HCT116 (cell line): Measurements from ENCODE around the gene GLDN. TPM values are rescaled to one million over a fixed set of nuclear protein-coding genes. Genes with fewer than 3 reads are reported as not detected.
"Not testable (repeated sequence)": the region's sequence is repeated elsewhere in the genome, so short reads cannot be mapped to it uniquely, and the experiment has no call there.

ENCODE experiments used
- ATAC-seq: fragments of 200-7000 bp; cut with Tn5 transposase; 2 replicates; pipeline ENCODE4 v1.9.1; 2020; ENCODE audit warnings: mild to moderate bottlenecking, moderate library complexity
- BruUV-seq: library from RNA; stranded (reverse); fragments of 400-500 nt; replicated peaks from 2 replicates; lab custom pipeline; 2021; lab: Mats Ljungman, UMichigan
- CTCF ChIA-PET: fragments of 300-600 bp; sonication (Branson Sonifier 250); formaldehyde crosslinking; loops from one replicate; lab custom pipeline; 2021; ENCODE audit warnings: antibody characterized with exemption; lab: Charles Lee
- POLR2A ChIA-PET: fragments of 300-600, 350-600 bp; sonication (Branson Sonifier 250); formaldehyde crosslinking; loops from one replicate; lab custom pipeline; 2021; ENCODE audit warnings: antibody characterized with exemption; lab: Charles Lee
- RAD21 ChIA-PET, 2 experiments: fragments of 300-600 bp; sonication (Branson Sonifier 250); formaldehyde crosslinking; loops; one replicate each; lab custom pipeline; 2023; ENCODE audit warnings: low total read pairs in 2 of 2; ENCODE audit not compliant: uncharacterized antibody in 2 of 2, unreplicated experiment in 2 of 2, low non-redundant PET in 1 of 2; lab: Charles Lee
- DNase-seq: peaks from one replicate; pipeline ENCODE4 v3.0.0-alpha.2; 2010; ENCODE audit warnings: low read depth, low spot score
- H2AFZ ChIP-seq: fragments of 200-600 bp; shearing (Covaris generic), sonication (generic); 2 replicates; pipeline ENCODE4 v1.6.1; 2017; ENCODE audit warnings: low read depth, mixed run types, mixed read lengths, antibody characterized with exemption, low read length; ENCODE audit not compliant: poor library complexity, severe bottlenecking
- H3K27ac ChIP-seq: 2 replicates; pipeline ENCODE4 v1.5.1; 2012; ENCODE audit warnings: low read depth, low read length
- H3K27me3 ChIP-seq: fragments of 200-600 bp; sonication (generic); 2 replicates; pipeline ENCODE4 v1.6.1; 2016; ENCODE audit warnings: mixed run types, low read length, mixed read lengths; ENCODE audit not compliant: insufficient read depth
- H3K36me3 ChIP-seq, 2 experiments: fragments of 200-500 bp in 1 of 2; fragments of 200-600 bp in 1 of 2; sonication (Bioruptor generic) in 1 of 2; sonication (generic) in 1 of 2; 2 replicates each; pipeline versions ENCODE4 v1.5.1 to v1.6.1; 2014 to 2016; ENCODE audit warnings: low read length in 2 of 2, inconsistent platforms in 1 of 2, mixed read lengths in 1 of 2, mixed run types in 1 of 2; ENCODE audit not compliant: insufficient read depth in 2 of 2, control insufficient read depth in 1 of 2
- H3K4me1 ChIP-seq, 2 experiments: fragments of 200-600 bp in 1 of 2; sonication (generic) in 1 of 2; 2 replicates each; pipeline versions ENCODE4 v1.5.1 to v1.6.1; 2012 to 2017; ENCODE audit warnings: low read length in 2 of 2, inconsistent platforms in 1 of 2, mild to moderate bottlenecking in 1 of 2, mixed read lengths in 1 of 2, mixed run types in 1 of 2, moderate library complexity in 1 of 2; ENCODE audit not compliant: insufficient read depth in 2 of 2, control insufficient read depth in 1 of 2
- H3K4me2 ChIP-seq: fragments of 200-600 bp; sonication (generic); 2 replicates; pipeline ENCODE4 v1.6.1; 2017; ENCODE audit warnings: mixed run types, low read length, mixed read lengths
- H3K4me3 ChIP-seq, 2 experiments: fragments of 200-600 bp in 1 of 2; sonication (generic) in 1 of 2; replicated peaks in 1 of 2; 2 replicates each; pipeline ENCODE4 v1.5.1; 2011 to 2016; ENCODE audit warnings: low read length in 2 of 2, control low read depth in 1 of 2, low read depth in 1 of 2, mild to moderate bottlenecking in 1 of 2, mixed read lengths in 1 of 2, mixed run types in 1 of 2
- H3K79me2 ChIP-seq: fragments of 200-600 bp; sonication (generic); 2 replicates; pipeline ENCODE4 v1.6.1; 2017; ENCODE audit warnings: mild to moderate bottlenecking, mixed run types, low read length, moderate library complexity, mixed read lengths; ENCODE audit not compliant: insufficient read depth
- H3K9ac ChIP-seq: fragments of 200-600 bp; sonication (generic); 2 replicates; pipeline ENCODE4 v1.6.1; 2016; ENCODE audit warnings: low read length, mixed read lengths
- H3K9me2 ChIP-seq: fragments of 200-600 bp; sonication (generic), shearing (Covaris generic); 2 replicates; pipeline ENCODE4 v1.6.1; 2017; ENCODE audit warnings: mixed run types, mild to moderate bottlenecking, moderate library complexity; ENCODE audit not compliant: insufficient read depth
- H3K9me3 ChIP-seq, 2 experiments: fragments of 200-500 bp in 1 of 2; fragments of 200-600 bp in 1 of 2; sonication (Bioruptor generic) in 1 of 2; sonication (generic) in 1 of 2; 2 replicates each; pipeline ENCODE4 v1.6.1; 2014 to 2017; ENCODE audit warnings: low read length in 2 of 2, mixed read lengths in 2 of 2, inconsistent platforms in 1 of 2, low read depth in 1 of 2, mild to moderate bottlenecking in 1 of 2, mixed run types in 1 of 2, moderate library complexity in 1 of 2; ENCODE audit not compliant: control insufficient read depth in 1 of 2, insufficient read depth in 1 of 2
- H4K20me1 ChIP-seq: fragments of 200-600 bp; sonication (generic), shearing (Covaris generic); 2 replicates; pipeline ENCODE4 v1.6.1; 2017; ENCODE audit warnings: mixed run types, mild to moderate bottlenecking, moderate library complexity; ENCODE audit not compliant: insufficient read depth
- EZH2phosphoT487 ChIP-seq: fragments of 200-600 bp; IDR thresholded peaks from 2 replicates; pipeline ENCODE4 v1.6.1; 2018; ENCODE audit warnings: antibody characterized with exemption, borderline replicate concordance
- JUND ChIP-seq: IDR thresholded peaks from 2 replicates; pipeline ENCODE4 v1.6.1; 2012
- RAD21 ChIP-seq: IDR thresholded peaks from 2 replicates; pipeline ENCODE4 v1.6.1; 2012; ENCODE audit warnings: low read depth, mild to moderate bottlenecking
- SP1 ChIP-seq: IDR thresholded peaks from 2 replicates; pipeline ENCODE4 v1.6.1; 2012; ENCODE audit warnings: low read depth
- YY1 ChIP-seq: IDR thresholded peaks from 2 replicates; pipeline ENCODE4 v1.6.1; 2011; ENCODE audit warnings: low read length, low read depth, moderate library complexity, mild to moderate bottlenecking; ENCODE audit not compliant: insufficient replicate concordance; ENCODE audit errors: extremely low read depth
- ZFX ChIP-seq: fragments of 450-650 bp; IDR thresholded peaks from 2 replicates; pipeline ENCODE4 v1.6.1; 2017
- intact Hi-C: fragments of 100-400 bp; cut with micrococcal nuclease; formaldehyde crosslinking; loops from 2 replicates; pipeline ENCODE4 v1.10.0; 2022
- total RNA-seq: library from RNA; stranded (reverse); gene quantifications from one replicate; pipeline ENCODE4 v1.2.1, GENCODE V29; 2021; ENCODE audit not compliant: unreplicated experiment
- TF ChIP-seq, protein P1 (sequence below): IDR thresholded peaks from 2 replicates; pipeline ENCODE4 v1.6.1; 2012
- TF ChIP-seq, protein P2 (sequence below), 3 experiments: fragments of 200-600 bp in 1 of 3; sonication (generic) in 1 of 3; IDR thresholded peaks in 2 of 3; conservative IDR thresholded peaks in 1 of 3; 2 replicates each; pipeline ENCODE4 v1.5.1; 2012 to 2017; ENCODE audit warnings: low read depth in 2 of 3, low read length in 2 of 3, antibody characterized with exemption in 1 of 3, borderline replicate concordance in 1 of 3, control low read depth in 1 of 3, mild to moderate bottlenecking in 1 of 3, mixed read lengths in 1 of 3, mixed run types in 1 of 3, moderate library complexity in 1 of 3; ENCODE audit not compliant: insufficient read depth in 1 of 3
- TF ChIP-seq, protein P3 (sequence below): IDR thresholded peaks from 2 replicates; pipeline ENCODE4 v1.6.1; 2011; ENCODE audit warnings: mild to moderate bottlenecking, low read length, moderate library complexity; ENCODE audit not compliant: insufficient replicate concordance; ENCODE audit errors: extremely low read depth

Gene GLDN
- total RNA-seq, 1 experiment from 2014 or later: 3.0 TPM

DNA sequence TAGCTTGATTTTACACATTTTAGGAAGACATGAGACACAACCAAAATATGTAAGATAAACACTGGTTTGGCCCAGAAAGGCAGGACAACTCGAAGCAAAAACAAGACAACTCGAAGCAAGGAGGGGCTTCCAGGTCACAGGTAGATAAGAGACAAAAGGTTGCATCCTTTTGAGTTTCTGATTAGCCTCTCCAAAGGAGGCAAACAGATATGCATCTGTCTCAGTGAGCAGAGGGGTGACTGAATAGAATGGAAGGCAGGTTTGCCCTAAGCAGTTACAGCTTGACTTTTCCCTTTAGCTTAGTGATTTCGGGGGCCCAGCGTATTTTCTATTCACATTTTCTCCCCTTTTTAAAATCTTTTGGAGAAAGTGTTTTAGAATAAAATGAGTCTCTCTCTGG lies 74.7 kb downstream of the GLDN start:
- no peak overlapping the region for H3K4me2 ChIP-seq

DNA sequence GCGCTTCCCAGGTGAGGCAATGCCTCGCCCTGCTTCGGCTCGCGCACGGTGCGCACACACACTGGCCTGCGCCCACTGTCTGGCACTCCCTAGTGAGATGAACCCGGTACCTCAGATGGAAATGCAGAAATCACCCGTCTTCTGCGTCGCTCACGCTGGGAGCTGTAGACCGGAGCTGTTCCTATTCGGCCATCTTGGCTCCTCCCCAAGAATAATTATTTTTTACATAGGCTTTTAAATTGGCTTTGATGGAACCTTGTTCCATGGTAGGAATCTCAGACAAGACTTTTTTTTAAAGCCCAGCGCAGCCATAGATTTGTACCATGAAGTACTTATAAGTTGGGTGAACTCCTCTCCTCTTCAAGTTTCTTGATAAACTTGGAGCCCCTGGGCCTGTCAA lies 81.6 kb downstream of the GLDN start:
- H3K79me2 ChIP-seq, H3K27ac ChIP-seq, ATAC-seq, BruUV-seq, H3K4me2 ChIP-seq, CTCF ChIA-PET, H3K36me3 ChIP-seq, H3K9ac ChIP-seq, H4K20me1 ChIP-seq, POLR2A ChIA-PET, DNase-seq, H2AFZ ChIP-seq, intact Hi-C loops, H3K9me3 ChIP-seq, H3K4me3 ChIP-seq, H3K9me2 ChIP-seq, H3K27me3 ChIP-seq, RAD21 ChIA-PET: not testable (repeated sequence)
- H3K4me1 ChIP-seq: peaks cover 19 to 25% of the 10 kb centered on the region in 2 experiments

More for the DNA sequence above, 74.7 kb downstream of the GLDN start:
- Histone ChIP-seq H4K20me1 (no peaks in the 10 kb centered on the region), H3K9ac (no peak overlapping the region), H3K79me2 (no peaks in the 10 kb centered on the region), H3K27ac (no peak overlapping the region), H3K9me2 (no peaks in the 10 kb centered on the region), H3K9me3 (no peaks in the 10 kb centered on the region), H3K4me3 (no peak overlapping the region), H3K4me1 (no peaks in the 10 kb centered on the region), H3K36me3 (no peaks in the 10 kb centered on the region), H3K27me3 (no peaks in the 10 kb centered on the region), H2AFZ (no peak overlapping the region)
- TF ChIP-seq, protein P1, sequence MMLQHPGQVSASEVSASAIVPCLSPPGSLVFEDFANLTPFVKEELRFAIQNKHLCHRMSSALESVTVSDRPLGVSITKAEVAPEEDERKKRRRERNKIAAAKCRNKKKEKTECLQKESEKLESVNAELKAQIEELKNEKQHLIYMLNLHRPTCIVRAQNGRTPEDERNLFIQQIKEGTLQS: no peak
- TF ChIP-seq RAD21 (no peak), SP1 (no peak), JUND (no peak), ZFX (no peak), EZH2phosphoT487 (no peak), YY1 (no peak)
- TF ChIP-seq, protein P2, sequence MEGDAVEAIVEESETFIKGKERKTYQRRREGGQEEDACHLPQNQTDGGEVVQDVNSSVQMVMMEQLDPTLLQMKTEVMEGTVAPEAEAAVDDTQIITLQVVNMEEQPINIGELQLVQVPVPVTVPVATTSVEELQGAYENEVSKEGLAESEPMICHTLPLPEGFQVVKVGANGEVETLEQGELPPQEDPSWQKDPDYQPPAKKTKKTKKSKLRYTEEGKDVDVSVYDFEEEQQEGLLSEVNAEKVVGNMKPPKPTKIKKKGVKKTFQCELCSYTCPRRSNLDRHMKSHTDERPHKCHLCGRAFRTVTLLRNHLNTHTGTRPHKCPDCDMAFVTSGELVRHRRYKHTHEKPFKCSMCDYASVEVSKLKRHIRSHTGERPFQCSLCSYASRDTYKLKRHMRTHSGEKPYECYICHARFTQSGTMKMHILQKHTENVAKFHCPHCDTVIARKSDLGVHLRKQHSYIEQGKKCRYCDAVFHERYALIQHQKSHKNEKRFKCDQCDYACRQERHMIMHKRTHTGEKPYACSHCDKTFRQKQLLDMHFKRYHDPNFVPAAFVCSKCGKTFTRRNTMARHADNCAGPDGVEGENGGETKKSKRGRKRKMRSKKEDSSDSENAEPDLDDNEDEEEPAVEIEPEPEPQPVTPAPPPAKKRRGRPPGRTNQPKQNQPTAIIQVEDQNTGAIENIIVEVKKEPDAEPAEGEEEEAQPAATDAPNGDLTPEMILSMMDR (IDR thresholded peaks at IDR 0.05 in 2 of 3, conservative IDR thresholded peaks at IDR 0.05 in 1 of 3; ENCODE audit: borderline replicate concordance in 1 of 3, insufficient read depth in 1 of 3, low read depth in 2 of 3, low read length in 2 of 3): no peak
- TF ChIP-seq, protein P3, sequence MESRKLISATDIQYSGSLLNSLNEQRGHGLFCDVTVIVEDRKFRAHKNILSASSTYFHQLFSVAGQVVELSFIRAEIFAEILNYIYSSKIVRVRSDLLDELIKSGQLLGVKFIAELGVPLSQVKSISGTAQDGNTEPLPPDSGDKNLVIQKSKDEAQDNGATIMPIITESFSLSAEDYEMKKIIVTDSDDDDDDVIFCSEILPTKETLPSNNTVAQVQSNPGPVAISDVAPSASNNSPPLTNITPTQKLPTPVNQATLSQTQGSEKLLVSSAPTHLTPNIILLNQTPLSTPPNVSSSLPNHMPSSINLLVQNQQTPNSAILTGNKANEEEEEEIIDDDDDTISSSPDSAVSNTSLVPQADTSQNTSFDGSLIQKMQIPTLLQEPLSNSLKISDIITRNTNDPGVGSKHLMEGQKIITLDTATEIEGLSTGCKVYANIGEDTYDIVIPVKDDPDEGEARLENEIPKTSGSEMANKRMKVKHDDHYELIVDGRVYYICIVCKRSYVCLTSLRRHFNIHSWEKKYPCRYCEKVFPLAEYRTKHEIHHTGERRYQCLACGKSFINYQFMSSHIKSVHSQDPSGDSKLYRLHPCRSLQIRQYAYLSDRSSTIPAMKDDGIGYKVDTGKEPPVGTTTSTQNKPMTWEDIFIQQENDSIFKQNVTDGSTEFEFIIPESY: no peak
- ATAC-seq (no peak), DNase-seq (no peak)
- no TSS peak for BruUV-seq
- ChIA-PET RAD21 (no interaction called here), POLR2A (no interaction called here), CTCF (interaction anchor here (1.5 kb wide), 1 partner anchor 14 kb away, joined by 3 read pairs; no protein-coding TSS in a partner anchor)
- intact Hi-C loops: no loop called here
